H1 (cell line): ENCODE results near the gene SHMT1.

ENCODE experiments used
- JUND ChIP-seq: IDR thresholded peaks from 2 replicates; pipeline ENCODE4 v1.6.1; 2011; ENCODE audit warnings: mild to moderate bottlenecking, improper control_type of control experiment, low read length
- KDM1A ChIP-seq: fragments of 200-600, 300-600 bp; sonication (generic); IDR thresholded peaks from 2 replicates; pipeline ENCODE4 v1.7.1; 2016; ENCODE audit warnings: mild to moderate bottlenecking, low read length, borderline replicate concordance
- KDM4A ChIP-seq: IDR thresholded peaks from one replicate; pipeline ENCODE4 v1.7.1; 2012; ENCODE audit warnings: low read depth, mild to moderate bottlenecking, moderate library complexity, low read length, inconsistent platforms; ENCODE audit not compliant: severe bottlenecking
- PHF8 ChIP-seq: fragments of 200-600 bp; sonication (generic); conservative IDR thresholded peaks from 2 replicates; pipeline ENCODE4 v1.7.1; 2012; ENCODE audit warnings: low read depth, mild to moderate bottlenecking, inconsistent platforms, low read length, moderate library complexity
- POLR2AphosphoS5 ChIP-seq: IDR thresholded peaks from 2 replicates; pipeline ENCODE4 v1.6.1; 2011; ENCODE audit warnings: low read depth, low read length
- RAD21 ChIP-seq, 2 experiments: IDR thresholded peaks in 1 of 2; conservative IDR thresholded peaks in 1 of 2; 2 replicates each; pipeline ENCODE4 v1.6.1; 2011; ENCODE audit warnings: low read depth in 2 of 2, low read length in 2 of 2, improper control_type of control experiment in 1 of 2, inconsistent platforms in 1 of 2, mild to moderate bottlenecking in 1 of 2, moderate library complexity in 1 of 2
- SUZ12 ChIP-seq: fragments of 200-600 bp; sonication (generic); IDR thresholded peaks from 2 replicates; pipeline ENCODE4 v1.6.1; 2012; ENCODE audit warnings: mild to moderate bottlenecking, inconsistent platforms, low read length, moderate library complexity, mixed read lengths
- TF ChIP-seq, protein P1 (sequence below), 3 experiments: IDR thresholded peaks; 1 replicate in 2 of 3; 2 replicates in 1 of 3; pipeline versions ENCODE4 v1.5.1 to v1.6.1; 2011; ENCODE audit warnings: low read length in 3 of 3, mild to moderate bottlenecking in 3 of 3, inconsistent platforms in 2 of 3, low read depth in 1 of 3, moderate library complexity in 1 of 3; ENCODE audit not compliant: insufficient read depth in 1 of 3; ENCODE audit errors: control extremely low read depth in 1 of 3

DNA sequence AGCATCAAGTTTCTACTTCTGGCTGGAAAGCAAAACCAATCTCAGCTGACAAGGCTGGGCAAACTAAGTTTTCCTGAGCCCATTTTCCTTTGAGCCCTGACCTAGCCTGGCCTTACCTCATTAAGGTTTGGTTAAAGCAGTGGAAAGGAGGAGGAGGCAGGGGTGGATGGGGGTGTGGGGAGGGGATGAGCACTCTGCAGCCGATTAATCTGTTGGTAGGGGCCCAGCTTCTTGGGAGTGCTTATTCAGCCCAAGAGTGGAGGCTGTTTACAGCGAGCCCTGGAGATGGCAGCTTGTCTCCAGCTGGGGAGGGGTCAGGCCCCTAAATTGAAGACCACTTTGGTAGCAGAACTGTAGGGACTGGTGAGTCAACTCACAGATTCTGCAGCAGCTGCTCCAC is 36.3 kb downstream of the SHMT1 start:
- TF ChIP-seq, protein P1, sequence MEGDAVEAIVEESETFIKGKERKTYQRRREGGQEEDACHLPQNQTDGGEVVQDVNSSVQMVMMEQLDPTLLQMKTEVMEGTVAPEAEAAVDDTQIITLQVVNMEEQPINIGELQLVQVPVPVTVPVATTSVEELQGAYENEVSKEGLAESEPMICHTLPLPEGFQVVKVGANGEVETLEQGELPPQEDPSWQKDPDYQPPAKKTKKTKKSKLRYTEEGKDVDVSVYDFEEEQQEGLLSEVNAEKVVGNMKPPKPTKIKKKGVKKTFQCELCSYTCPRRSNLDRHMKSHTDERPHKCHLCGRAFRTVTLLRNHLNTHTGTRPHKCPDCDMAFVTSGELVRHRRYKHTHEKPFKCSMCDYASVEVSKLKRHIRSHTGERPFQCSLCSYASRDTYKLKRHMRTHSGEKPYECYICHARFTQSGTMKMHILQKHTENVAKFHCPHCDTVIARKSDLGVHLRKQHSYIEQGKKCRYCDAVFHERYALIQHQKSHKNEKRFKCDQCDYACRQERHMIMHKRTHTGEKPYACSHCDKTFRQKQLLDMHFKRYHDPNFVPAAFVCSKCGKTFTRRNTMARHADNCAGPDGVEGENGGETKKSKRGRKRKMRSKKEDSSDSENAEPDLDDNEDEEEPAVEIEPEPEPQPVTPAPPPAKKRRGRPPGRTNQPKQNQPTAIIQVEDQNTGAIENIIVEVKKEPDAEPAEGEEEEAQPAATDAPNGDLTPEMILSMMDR (IDR thresholded peaks at IDR 0.05; ENCODE audit: control extremely low read depth in 1 of 3, insufficient read depth in 1 of 3, low read depth in 1 of 3, low read length in 3 of 3) = no peak
- TF ChIP-seq KDM1A (no peak), PHF8 (no peak), SUZ12 (no peak), JUND (no peak), POLR2AphosphoS5 (0 out of 2 replicates have a peak, but pooled peaks have one; percentile 34), KDM4A (no peak), RAD21 (IDR thresholded peaks at IDR 0.05 in 1 of 2, conservative IDR thresholded peaks at IDR 0.05 in 1 of 2; ENCODE audit: low read depth in 2 of 2, low read length in 2 of 2) (no peak)
